Gastroesophageal sphincter (tissue), 4 donors: ENCODE data around the gene ENPP3. TPM values are rescaled to one million over a fixed set of nuclear protein-coding genes. Genes with fewer than 3 reads are reported as not detected.

Source experiments
- ATAC-seq: fragments of 150-250 bp; one replicate; pipeline ENCODE4 v1.9.1; 2016; ENCODE audit warnings: mild to moderate bottlenecking, moderate library complexity
- H3K27ac ChIP-seq, 4 donors: fragments of 200-600 bp; sonication (generic) in 3 of 4; 1 replicate in 3 of 4; 2 replicates in 1 of 4; pipeline ENCODE4 v1.5.1; 2016 to 2019
- H3K27me3 ChIP-seq: fragments of 200-600 bp; sonication (generic); one replicate; pipeline ENCODE4 v1.5.1; 2019
- H3K36me3 ChIP-seq, 2 donors: fragments of 200-600 bp; sonication (generic); one replicate each; pipeline ENCODE4 v1.5.1; 2019; ENCODE audit warnings: control low read depth in 1 of 2
- H3K4me1 ChIP-seq, 3 donors: fragments of 200-600 bp; sonication (generic); 1 replicate in 2 of 3; 2 replicates in 1 of 3; pipeline ENCODE4 v1.5.1; 2016 to 2019; ENCODE audit warnings: control low read depth in 2 of 3
- H3K4me3 ChIP-seq, 2 donors: fragments of 200-600 bp; sonication (generic); one replicate each; pipeline ENCODE4 v1.5.1; 2019; ENCODE audit warnings: mild to moderate bottlenecking in 1 of 2, moderate library complexity in 1 of 2
- H3K9me3 ChIP-seq, 3 donors: fragments of 200-600 bp; sonication (generic); one replicate each; pipeline ENCODE4 v1.5.1; 2017 to 2019; ENCODE audit warnings: control low read depth in 2 of 3
- CTCF ChIP-seq, 4 experiments: fragments of 200-600 bp in 2 of 4; fragments of 450-650 bp in 2 of 4; sonication (generic) in 1 of 4; IDR thresholded peaks; one replicate each; pipeline ENCODE4 v1.5.1; 2017 to 2019; ENCODE audit warnings: antibody characterized with exemption in 4 of 4, mild to moderate bottlenecking in 2 of 4, moderate library complexity in 2 of 4
- EP300 ChIP-seq: sonication (generic); formaldehyde crosslinking; IDR thresholded peaks from one replicate; pipeline ENCODE4 v1.6.1; 2017; ENCODE audit warnings: antibody characterized with exemption, mild to moderate bottlenecking
- POLR2A ChIP-seq, 2 donors: fragments of 450-650 bp; IDR thresholded peaks; one replicate each; pipeline ENCODE4 v1.6.1; 2017; ENCODE audit warnings: antibody characterized with exemption in 2 of 2, mild to moderate bottlenecking in 2 of 2, moderate library complexity in 1 of 2
- POLR2AphosphoS5 ChIP-seq: sonication (generic); formaldehyde crosslinking; IDR thresholded peaks from one replicate; pipeline ENCODE4 v1.6.1; 2017; ENCODE audit warnings: antibody characterized with exemption
- WGBS, 2 donors: methylation state at CpG; one replicate each; pipeline ENCODE4 v1.1.5; 2018; ENCODE audit warnings: low coverage in 1 of 2; 5-methylcytosine and 5-hydroxymethylcytosine counted together
- total RNA-seq, 4 donors: library from RNA; depleted of rRNA; stranded (reverse); fragments of >200 nt; gene quantifications; one replicate each; pipeline ENCODE4 v1.1.0, GENCODE V29; 2016

ENPP3 gene
- total RNA-seq, 4 donors from 2014 or later, result 0.35 to 1.5 (median 0.39) TPM; not detected in 1

- Histone ChIP-seq H3K27ac (no peak overlapping the region), H3K4me1 (no peaks in the 10 kb centered on the region), H3K36me3 (no peaks in the 10 kb centered on the region), H3K9me3 (peaks cover 0 to 9% (median 0%) of the 10 kb centered on the region in 3 donors), H3K4me3 (no peak overlapping the region), H3K27me3 (no peaks in the 10 kb centered on the region)
- no peak for ATAC-seq
- TF ChIP-seq POLR2AphosphoS5 (no peak), EP300 (no peak), POLR2A (IDR thresholded peaks at IDR 0.05) (no peak), CTCF (IDR thresholded peaks at IDR 0.05) (no peak)
- WGBS, 2 donors, result 78 to 83% methylated on average over 2 to 3 of the region's 3 CpGs
Measured at GRCh38 chr6:131728296-131728939, 91.3 kb downstream of the ENPP3 start.

GRCh38 chr6:131729550-131729949, 92.4 kb downstream of the ENPP3 start:
- Histone ChIP-seq H3K27me3 (no peaks in the 10 kb centered on the region), H3K4me3 (no peak overlapping the region), H3K9me3 (peaks cover 0 to 9% (median 0%) of the 10 kb centered on the region in 3 donors), H3K4me1 (no peaks in the 10 kb centered on the region), H3K36me3 (no peaks in the 10 kb centered on the region), H3K27ac (no peak overlapping the region)
- no peak for ATAC-seq
- no peak for TF ChIP-seq POLR2A (IDR thresholded peaks at IDR 0.05)
- WGBS, 2 donors, result 89 to 100% methylated on average over 2 to 4 of the region's 4 CpGs

DNA sequence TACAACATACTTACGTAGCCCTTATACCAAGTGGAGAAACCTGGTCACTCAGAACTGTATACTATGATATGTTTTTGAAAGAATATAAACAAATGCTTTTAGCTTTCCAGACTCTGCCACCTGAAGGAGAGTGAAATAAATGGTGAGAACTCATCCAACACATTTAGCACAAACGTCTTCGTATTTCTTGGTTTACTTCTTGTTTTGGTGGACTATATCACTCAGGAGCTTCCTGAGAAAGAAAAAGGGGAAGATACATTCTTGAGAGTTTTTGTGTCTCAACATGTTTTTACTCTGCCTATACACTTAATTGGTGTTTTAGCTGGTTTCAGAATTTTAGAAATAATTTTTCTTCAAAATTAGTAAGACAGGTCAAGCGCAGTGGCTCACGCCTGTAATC, 93.2 kb downstream of the ENPP3 start:
- H3K4me3 ChIP-seq, result no peak overlapping the region
- H3K9me3 ChIP-seq, result peaks cover 0 to 9% (median 0%) of the 10 kb centered on the region in 3 donors
- no peak for ATAC-seq
- no peaks in the 10 kb centered on the region for H3K36me3 ChIP-seq
- no peaks in the 10 kb centered on the region for H3K4me1 ChIP-seq
- no peak overlapping the region for H3K27ac ChIP-seq
- 86 to 92% methylated on average over 5 of the region's 5 CpGs for WGBS, 2 donors
- no peak for TF ChIP-seq EP300
- TF ChIP-seq POLR2A (IDR thresholded peaks at IDR 0.05), result no peak
- TF ChIP-seq CTCF (IDR thresholded peaks at IDR 0.05), result no peak
- TF ChIP-seq POLR2AphosphoS5, result no peak
- no peaks in the 10 kb centered on the region for H3K27me3 ChIP-seq

GRCh38 chr6:131731224-131731623, 94.1 kb downstream of the ENPP3 start:
- Histone ChIP-seq H3K27ac (no peak overlapping the region), H3K27me3 (no peaks in the 10 kb centered on the region), H3K4me1 (no peaks in the 10 kb centered on the region), H3K9me3 (peaks cover 0 to 9% (median 0%) of the 10 kb centered on the region in 3 donors), H3K36me3 (no peaks in the 10 kb centered on the region), H3K4me3 (no peak overlapping the region)
- TF ChIP-seq EP300 (no peak), CTCF (IDR thresholded peaks at IDR 0.05) (no peak), POLR2AphosphoS5 (no peak), POLR2A (IDR thresholded peaks at IDR 0.05) (no peak)
- no peak for ATAC-seq

GRCh38 chr6:131733376-131734016, 96.4 kb downstream of the ENPP3 start:
- no peaks in the 10 kb centered on the region for H3K36me3 ChIP-seq
- no peaks in the 10 kb centered on the region for H3K9me3 ChIP-seq
- 76 to 97% methylated on average over 3 to 8 of the region's 9 CpGs for WGBS, 2 donors
- H3K4me3 ChIP-seq, result no peak overlapping the region
- H3K4me1 ChIP-seq, result no peaks in the 10 kb centered on the region
- no peak for TF ChIP-seq POLR2A (IDR thresholded peaks at IDR 0.05)
- TF ChIP-seq CTCF (IDR thresholded peaks at IDR 0.05), result no peak
- no peak for TF ChIP-seq POLR2AphosphoS5
- TF ChIP-seq EP300, result no peak
- no peaks in the 10 kb centered on the region for H3K27me3 ChIP-seq
- ATAC-seq, result no peak
- no peak overlapping the region for H3K27ac ChIP-seq
